ENCODE data around the gene MOCS1.

MOCS1 gene

GRCh38 chr6:39901116-39901655 is 33.1 kb downstream of the MOCS1 start:
- no peak for DNase-seq

- DNase-seq: no peak
Observed at GRCh38 chr6:39899554-39900295, 34.5 kb downstream of the MOCS1 start.

- no peak for DNase-seq
Observed at GRCh38 chr6:39898625-39899024, 35.6 kb downstream of the MOCS1 start.

GRCh38 chr6:39897698-39898097 is 36.6 kb downstream of the MOCS1 start:
- no peak for DNase-seq

- no peak for DNase-seq
Observed at GRCh38 chr6:39896701-39897100, 37.6 kb downstream of the MOCS1 start.

GRCh38 chr6:39893286-39893685 is 41.0 kb downstream of the MOCS1 start:
- DNase-seq: no peak

- DNase-seq: no peak
Observed at GRCh38 chr6:39892490-39893129, 41.7 kb downstream of the MOCS1 start.

GRCh38 chr6:39891976-39892375 is 42.3 kb downstream of the MOCS1 start:
- DNase-seq: no peak

GRCh38 chr6:39891353-39891752 is 42.9 kb downstream of the MOCS1 start:
- no peak for DNase-seq

GRCh38 chr6:39889229-39889628 is 45.0 kb downstream of the MOCS1 start:
- no peak for DNase-seq

- no peak for DNase-seq
Observed at GRCh38 chr6:39887692-39888450, 46.4 kb downstream of the MOCS1 start.

GRCh38 chr6:39886871-39887270 is 47.4 kb downstream of the MOCS1 start:
- no peak for DNase-seq

GRCh38 chr6:39885691-39886090 is 48.6 kb downstream of the MOCS1 start:
- DNase-seq: no peak

- no peak for DNase-seq
Observed at GRCh38 chr6:39884696-39885095, 49.6 kb downstream of the MOCS1 start.

- DNase-seq: no peak
Observed at GRCh38 chr6:39882531-39882899, 51.7 kb downstream of the MOCS1 start.

GRCh38 chr6:39881851-39882530 is 52.3 kb downstream of the MOCS1 start:
- no peak for DNase-seq

GRCh38 chr6:39880594-39880993 is 53.7 kb downstream of the MOCS1 start:
- DNase-seq: no peak

GRCh38 chr6:39879535-39879934 is 54.7 kb downstream of the MOCS1 start:
- no peak for DNase-seq

GRCh38 chr6:39876826-39877225 is 57.4 kb downstream of the MOCS1 start:
- no peak for DNase-seq

- DNase-seq: no peak
Observed at GRCh38 chr6:39876111-39876510, 58.2 kb downstream of the MOCS1 start.

GRCh38 chr6:39873439-39873838 is 60.8 kb downstream of the MOCS1 start:
- DNase-seq: no peak

- no peak for DNase-seq
Observed at GRCh38 chr6:39870950-39871349, 63.3 kb downstream of the MOCS1 start.

- no peak for DNase-seq
Observed at GRCh38 chr6:39867592-39867991, 66.7 kb downstream of the MOCS1 start.

Measured in activated CD4-positive, CD25-positive, alpha-beta regulatory T cell treated with anti-CD3 and anti-CD28 coated beads, Interleukin-2, amount 50 U/mL, for 72 hours (primary cell).